Gastroesophageal sphincter (tissue), 4 donors: Measurements from ENCODE around the gene NPIPB8. TPM values are rescaled to one million over a fixed set of nuclear protein-coding genes. Genes with fewer than 3 reads are reported as not detected.
"Not testable (repeated sequence)": the region's sequence is repeated elsewhere in the genome, so short reads cannot be mapped to it uniquely, and the experiment has no call there.

ENCODE experiments used
- ATAC-seq: fragments of 150-250 bp; one replicate; pipeline ENCODE4 v1.9.1; 2016; ENCODE audit warnings: mild to moderate bottlenecking, moderate library complexity
- H3K27ac ChIP-seq, 4 donors: fragments of 200-600 bp; sonication (generic) in 3 of 4; 1 replicate in 3 of 4; 2 replicates in 1 of 4; pipeline ENCODE4 v1.5.1; 2016 to 2019
- H3K27me3 ChIP-seq: fragments of 200-600 bp; sonication (generic); one replicate; pipeline ENCODE4 v1.5.1; 2019
- H3K36me3 ChIP-seq, 2 donors: fragments of 200-600 bp; sonication (generic); one replicate each; pipeline ENCODE4 v1.5.1; 2019; ENCODE audit warnings: control low read depth in 1 of 2
- H3K4me1 ChIP-seq, 3 donors: fragments of 200-600 bp; sonication (generic); 1 replicate in 2 of 3; 2 replicates in 1 of 3; pipeline ENCODE4 v1.5.1; 2016 to 2019; ENCODE audit warnings: control low read depth in 2 of 3
- H3K4me3 ChIP-seq, 2 donors: fragments of 200-600 bp; sonication (generic); one replicate each; pipeline ENCODE4 v1.5.1; 2019; ENCODE audit warnings: mild to moderate bottlenecking in 1 of 2, moderate library complexity in 1 of 2
- H3K9me3 ChIP-seq, 3 donors: fragments of 200-600 bp; sonication (generic); one replicate each; pipeline ENCODE4 v1.5.1; 2017 to 2019; ENCODE audit warnings: control low read depth in 2 of 3
- EP300 ChIP-seq: sonication (generic); formaldehyde crosslinking; IDR thresholded peaks from one replicate; pipeline ENCODE4 v1.6.1; 2017; ENCODE audit warnings: antibody characterized with exemption, mild to moderate bottlenecking
- POLR2A ChIP-seq, 2 donors: fragments of 450-650 bp; IDR thresholded peaks; one replicate each; pipeline ENCODE4 v1.6.1; 2017; ENCODE audit warnings: antibody characterized with exemption in 2 of 2, mild to moderate bottlenecking in 2 of 2, moderate library complexity in 1 of 2
- POLR2AphosphoS5 ChIP-seq: sonication (generic); formaldehyde crosslinking; IDR thresholded peaks from one replicate; pipeline ENCODE4 v1.6.1; 2017; ENCODE audit warnings: antibody characterized with exemption
- WGBS, 2 donors: methylation state at CpG; one replicate each; pipeline ENCODE4 v1.1.5; 2018; ENCODE audit warnings: low coverage in 1 of 2; 5-methylcytosine and 5-hydroxymethylcytosine counted together
- total RNA-seq, 4 donors: library from RNA; depleted of rRNA; stranded (reverse); fragments of >200 nt; gene quantifications; one replicate each; pipeline ENCODE4 v1.1.0, GENCODE V29; 2016
- TF ChIP-seq, protein P1 (sequence below), 4 experiments: fragments of 200-600 bp in 2 of 4; fragments of 450-650 bp in 2 of 4; sonication (generic) in 1 of 4; IDR thresholded peaks; one replicate each; pipeline ENCODE4 v1.5.1; 2017 to 2019; ENCODE audit warnings: antibody characterized with exemption in 4 of 4, mild to moderate bottlenecking in 2 of 4, moderate library complexity in 2 of 4

The NPIPB8 gene
- total RNA-seq: not detected

DNA sequence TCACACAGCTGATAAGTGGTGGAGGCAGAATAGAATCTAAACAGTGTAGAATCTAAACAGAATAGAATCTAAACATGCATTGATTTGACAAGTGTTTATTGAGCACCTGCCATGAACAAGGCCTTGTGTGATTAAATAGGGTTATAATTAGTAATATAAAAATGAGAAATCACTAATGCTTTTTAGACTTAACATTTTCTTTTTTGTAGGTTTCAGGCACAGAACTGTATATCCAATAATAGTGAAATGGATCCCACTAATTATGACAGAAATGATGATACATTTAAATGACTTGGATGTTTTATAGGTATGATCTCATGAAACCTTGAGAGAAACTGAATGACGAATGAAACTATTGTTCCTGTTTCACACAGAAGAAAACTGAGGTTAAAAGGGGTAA, at the start of gene NPIPB8:
Gene NPIPB8 (plus strand): TSS at position 301 of the 400 bp plus-strand sequence. CDS start 296 bp downstream, outside the sequence.
- H3K4me1 ChIP-seq, H3K27me3 ChIP-seq, H3K4me3 ChIP-seq, ATAC-seq, H3K36me3 ChIP-seq, H3K27ac ChIP-seq, H3K9me3 ChIP-seq: not testable (repeated sequence)
- WGBS, 2 donors: 83% methylated on average over 1 of the region's 1 CpG; no CpG with 5 or more reads in 1 of the 2 donors

GRCh38 chr16:28589069-28589468, 48.8 kb upstream of the NPIPB8 start:
- ATAC-seq: no peak
- H3K27ac ChIP-seq: no peak overlapping the region
- 78% methylated on average over 2 of the region's 8 CpGs; no CpG with 5 or more reads in 1 of the 2 donors for WGBS, 2 donors
- no peaks in the 10 kb centered on the region for H3K9me3 ChIP-seq
- TF ChIP-seq EP300 (no peak), POLR2AphosphoS5 (no peak), POLR2A (IDR thresholded peaks at IDR 0.05) (no peak)
- TF ChIP-seq, protein P1, sequence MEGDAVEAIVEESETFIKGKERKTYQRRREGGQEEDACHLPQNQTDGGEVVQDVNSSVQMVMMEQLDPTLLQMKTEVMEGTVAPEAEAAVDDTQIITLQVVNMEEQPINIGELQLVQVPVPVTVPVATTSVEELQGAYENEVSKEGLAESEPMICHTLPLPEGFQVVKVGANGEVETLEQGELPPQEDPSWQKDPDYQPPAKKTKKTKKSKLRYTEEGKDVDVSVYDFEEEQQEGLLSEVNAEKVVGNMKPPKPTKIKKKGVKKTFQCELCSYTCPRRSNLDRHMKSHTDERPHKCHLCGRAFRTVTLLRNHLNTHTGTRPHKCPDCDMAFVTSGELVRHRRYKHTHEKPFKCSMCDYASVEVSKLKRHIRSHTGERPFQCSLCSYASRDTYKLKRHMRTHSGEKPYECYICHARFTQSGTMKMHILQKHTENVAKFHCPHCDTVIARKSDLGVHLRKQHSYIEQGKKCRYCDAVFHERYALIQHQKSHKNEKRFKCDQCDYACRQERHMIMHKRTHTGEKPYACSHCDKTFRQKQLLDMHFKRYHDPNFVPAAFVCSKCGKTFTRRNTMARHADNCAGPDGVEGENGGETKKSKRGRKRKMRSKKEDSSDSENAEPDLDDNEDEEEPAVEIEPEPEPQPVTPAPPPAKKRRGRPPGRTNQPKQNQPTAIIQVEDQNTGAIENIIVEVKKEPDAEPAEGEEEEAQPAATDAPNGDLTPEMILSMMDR (IDR thresholded peaks at IDR 0.05): no peak
- H3K4me1 ChIP-seq: no peaks in the 10 kb centered on the region
- no peak overlapping the region for H3K4me3 ChIP-seq
- peaks cover 0 to 85% of the 10 kb centered on the region in 2 donors for H3K36me3 ChIP-seq
- no peaks in the 10 kb centered on the region for H3K27me3 ChIP-seq

- Histone ChIP-seq H3K9me3 (no peaks in the 10 kb centered on the region), H3K36me3 (peaks cover 0 to 76% of the 10 kb centered on the region in 2 donors), H3K4me1 (no peaks in the 10 kb centered on the region), H3K27ac (no peak overlapping the region), H3K27me3 (no peaks in the 10 kb centered on the region), H3K4me3 (no peak overlapping the region)
- WGBS, 2 donors: 78% methylated on average over 3 of the region's 13 CpGs; no CpG with 5 or more reads in 1 of the 2 donors
- TF ChIP-seq, protein P1 (IDR thresholded peaks at IDR 0.05): no peak
- TF ChIP-seq POLR2AphosphoS5: no peak
- TF ChIP-seq POLR2A (IDR thresholded peaks at IDR 0.05): no peak
- no peak for TF ChIP-seq EP300
- no peak for ATAC-seq
Observed at GRCh38 chr16:28589930-28590329, 47.9 kb upstream of the NPIPB8 start.

DNA sequence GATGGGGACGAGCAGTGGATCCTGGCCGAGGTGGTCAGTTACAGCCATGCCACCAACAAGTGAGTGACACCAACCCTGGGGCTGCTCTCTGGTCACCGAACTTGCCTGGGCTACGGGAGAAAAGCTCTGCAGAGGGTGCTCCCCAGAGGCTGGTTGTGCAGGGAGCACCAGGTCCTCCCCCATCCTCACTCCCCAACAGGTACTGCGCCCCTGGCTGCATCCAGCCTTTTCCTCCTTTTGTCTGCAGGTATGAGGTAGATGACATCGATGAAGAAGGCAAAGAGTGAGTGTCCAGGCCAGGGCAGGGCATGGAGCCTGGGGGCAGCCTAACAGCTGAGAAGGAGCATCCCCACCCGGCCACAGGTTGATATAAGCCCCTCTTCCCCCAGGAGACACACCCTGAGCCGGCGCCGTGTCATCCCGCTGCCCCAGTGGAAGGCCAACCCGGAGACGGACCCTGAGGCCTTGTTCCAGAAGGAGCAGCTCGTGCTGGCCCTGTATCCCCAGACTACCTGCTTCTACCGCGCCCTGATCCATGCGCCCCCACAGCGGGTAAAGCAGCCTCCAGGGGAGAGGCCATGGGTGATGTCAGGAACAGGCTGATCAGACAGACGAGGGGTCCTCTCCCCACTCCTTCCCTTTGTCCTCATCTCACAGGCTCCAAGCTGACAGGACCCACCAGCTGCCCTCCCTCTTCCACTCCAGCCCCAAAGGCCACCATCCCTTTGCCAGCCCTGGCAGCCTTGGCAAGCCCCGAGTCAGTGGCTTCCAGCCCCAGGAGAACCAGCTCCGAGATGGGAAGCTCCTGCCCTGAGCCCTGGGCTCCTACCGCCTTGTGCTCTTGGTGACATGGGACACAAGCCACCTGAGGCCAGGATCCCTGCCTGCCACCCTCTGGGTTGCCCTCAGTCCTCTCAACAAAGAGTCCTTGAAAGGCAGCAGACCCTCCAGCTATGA, 47.2 kb upstream of the NPIPB8 start:
- Histone ChIP-seq H3K36me3 (peaks cover 0 to 69% of the 10 kb centered on the region in 2 donors), H3K4me3 (no peak overlapping the region), H3K27ac (no peak overlapping the region), H3K27me3 (no peaks in the 10 kb centered on the region), H3K9me3 (no peaks in the 10 kb centered on the region), H3K4me1 (no peaks in the 10 kb centered on the region)
- TF ChIP-seq POLR2AphosphoS5: no peak
- TF ChIP-seq EP300: no peak
- TF ChIP-seq, protein P1 (IDR thresholded peaks at IDR 0.05): no peak
- no peak for TF ChIP-seq POLR2A (IDR thresholded peaks at IDR 0.05)
- WGBS, 2 donors: 100% methylated on average over 1 of the region's 22 CpGs; no CpG with 5 or more reads in 1 of the 2 donors
- ATAC-seq: no peak

GRCh38 chr16:28591355-28591754, 46.5 kb upstream of the NPIPB8 start:
- Histone ChIP-seq H3K36me3 (peaks cover 0 to 62% of the 10 kb centered on the region in 2 donors), H3K9me3 (no peaks in the 10 kb centered on the region), H3K4me1 (peaks cover 0 to under 1% (median 0%) of the 10 kb centered on the region in 3 donors), H3K27ac (no peak overlapping the region), H3K4me3 (no peak overlapping the region), H3K27me3 (no peaks in the 10 kb centered on the region)
- ATAC-seq: no peak
- no peak for TF ChIP-seq EP300
- TF ChIP-seq, protein P1 (IDR thresholded peaks at IDR 0.05): no peak
- no peak for TF ChIP-seq POLR2A (IDR thresholded peaks at IDR 0.05)
- TF ChIP-seq POLR2AphosphoS5: no peak
- WGBS, 2 donors: 65 to 90% methylated on average over 2 of the region's 6 CpGs
